GM12878 (cell line): ENCODE measurements around the gene SMPD2. TPM values are rescaled to one million over a fixed set of nuclear protein-coding genes. Genes with fewer than 3 reads are reported as not detected.
A peak's percentile ranks its signal among the peaks of the same experiment; 100 is the strongest.

Source experiments
- ATF2 ChIP-seq: IDR thresholded peaks from 2 replicates; pipeline ENCODE4 v1.6.1; 2012; ENCODE audit warnings: low read length, inconsistent platforms
- CEBPB ChIP-seq, 2 experiments: fragments of 150-350 bp in 1 of 2; IDR thresholded peaks; 2 replicates each; pipeline ENCODE4 v1.6.1; 2012 to 2014; ENCODE audit warnings: low read depth in 2 of 2, low read length in 2 of 2, borderline replicate concordance in 1 of 2, inconsistent platforms in 1 of 2
- CEBPZ ChIP-seq: fragments of 150-350 bp; IDR thresholded peaks from 2 replicates; pipeline ENCODE4 v1.6.1; 2016; ENCODE audit warnings: low read depth, low read length
- CHD1 ChIP-seq: IDR thresholded peaks from 2 replicates; pipeline ENCODE4 v1.6.1; 2012; ENCODE audit warnings: low read depth, low read length, improper control_type of control experiment
- CHD4 ChIP-seq: fragments of 200-600 bp; sonication (generic); IDR thresholded peaks from 2 replicates; pipeline ENCODE4 v1.6.1; 2016; ENCODE audit warnings: mild to moderate bottlenecking
- FOS ChIP-seq: IDR thresholded peaks from 3 replicates; pipeline ENCODE4 v1.6.1; 2011; ENCODE audit warnings: borderline replicate concordance; ENCODE audit not compliant: insufficient read length; ENCODE audit errors: extremely low read depth
- FOXM1 ChIP-seq: IDR thresholded peaks from 2 replicates; pipeline ENCODE4 v1.6.1; 2012; ENCODE audit warnings: low read depth, mild to moderate bottlenecking, inconsistent platforms, low read length, moderate library complexity
- HCFC1 ChIP-seq: fragments of 150-350 bp; IDR thresholded peaks from 2 replicates; pipeline ENCODE4 v1.6.1; 2014; ENCODE audit warnings: low read length
- IKZF1 ChIP-seq: fragments of 450-650 bp; conservative IDR thresholded peaks from 2 replicates; pipeline ENCODE4 v1.6.1; 2017; ENCODE audit warnings: antibody characterized with exemption, mild to moderate bottlenecking
- JUND ChIP-seq: IDR thresholded peaks from 2 replicates; pipeline ENCODE4 v1.6.1; 2012; ENCODE audit warnings: low read depth, mild to moderate bottlenecking, low read length, improper control_type of control experiment, moderate library complexity
- KLF5 ChIP-seq: fragments of 450-650 bp; IDR thresholded peaks from 2 replicates; pipeline ENCODE4 v1.6.1; 2014; ENCODE audit warnings: mild to moderate bottlenecking; ENCODE audit not compliant: partially characterized antibody
- MTA2 ChIP-seq: fragments of 450-650 bp; IDR thresholded peaks from 2 replicates; pipeline ENCODE4 v1.6.1; 2016; ENCODE audit warnings: low read depth, mild to moderate bottlenecking, moderate library complexity
- NR2C1 ChIP-seq: fragments of 450-650 bp; IDR thresholded peaks from 2 replicates; pipeline ENCODE4 v1.6.1; 2017; ENCODE audit warnings: antibody characterized with exemption, mild to moderate bottlenecking, moderate library complexity
- PBX3 ChIP-seq: IDR thresholded peaks from 2 replicates; pipeline ENCODE4 v1.6.1; 2011; ENCODE audit warnings: mild to moderate bottlenecking, low read depth, low read length, moderate library complexity; ENCODE audit not compliant: insufficient replicate concordance
- POLR2AphosphoS2 ChIP-seq: IDR thresholded peaks from 2 replicates; pipeline ENCODE4 v1.6.1; 2011; ENCODE audit warnings: low read depth, mild to moderate bottlenecking, low read length, improper control_type of control experiment, moderate library complexity
- RELB ChIP-seq: fragments of 450-650 bp; IDR thresholded peaks from 2 replicates; pipeline ENCODE4 v1.6.1; 2017; ENCODE audit warnings: low read depth, mild to moderate bottlenecking, moderate library complexity
- RFX5 ChIP-seq: IDR thresholded peaks from 2 replicates; pipeline ENCODE4 v1.6.1; 2011; ENCODE audit warnings: low read depth, low read length, improper control_type of control experiment
- SMARCA5 ChIP-seq: fragments of 450-650 bp; IDR thresholded peaks from 2 replicates; pipeline ENCODE4 v1.6.1; 2017; ENCODE audit warnings: mild to moderate bottlenecking
- SREBF2 ChIP-seq: IDR thresholded peaks from 2 replicates; pipeline ENCODE4 v1.6.1; 2012; ENCODE audit warnings: mild to moderate bottlenecking, low read length
- STAT3 ChIP-seq: IDR thresholded peaks from 2 replicates; pipeline ENCODE4 v1.6.1; 2011; ENCODE audit warnings: low read depth, low read length, improper control_type of control experiment
- TAF1 ChIP-seq: IDR thresholded peaks from 2 replicates; pipeline ENCODE4 v1.6.1; 2011; ENCODE audit warnings: mild to moderate bottlenecking, low read depth, low read length, borderline replicate concordance
- ZNF384 ChIP-seq: IDR thresholded peaks from 2 replicates; pipeline ENCODE4 v1.6.1; 2012; ENCODE audit warnings: low read depth, mild to moderate bottlenecking, low read length, improper control_type of control experiment, borderline replicate concordance
- ZZZ3 ChIP-seq: IDR thresholded peaks from 2 replicates; pipeline ENCODE4 v1.6.1; 2011; ENCODE audit warnings: low read depth; ENCODE audit not compliant: control insufficient read depth, insufficient read length
- polyA plus RNA-seq, 11 experiments: library from polyadenylated mRNA; depleted of rRNA in 4 of 11; unstranded in 6 of 11; stranded (reverse) in 5 of 11; fragments of >200 nt; fragmentation: Nextera tagmentation in 4 of 11; fragmentation: Illumina TruSeq in 1 of 11; extraction: Ambion mirVana in 4 of 11; extraction: Trizol in 1 of 11; gene quantifications; 1 replicate in 1 of 11; 2 replicates in 10 of 11; pipeline versions ENCODE4 v1.2.1 to v1.2.3, GENCODE V29; 2011 to 2016; ENCODE audit warnings: inconsistent platforms in 2 of 11, missing spikeins in 2 of 11, low read depth in 1 of 11
- total RNA-seq, 4 experiments: library from RNA; depleted of rRNA in 3 of 4; stranded (reverse); fragments of >200 nt in 3 of 4; fragmentation: Illumina TruSeq in 1 of 4; extraction: Trizol in 1 of 4; gene quantifications; 2 replicates each; pipeline versions ENCODE4 v1.2.1 to v1.2.3, GENCODE V29; 2013 to 2021

The SMPD2 gene
- total and polyA plus RNA-seq, 10 of the 15 experiments (the other 5 are each of a cell fraction or from before 2014, with no cell fraction given), result 0.06 to 15.4 (median 9.7) TPM

GRCh38 chr6:109454496-109455436 lies 14.2 kb downstream of the SMPD2 start (continued):
- TF ChIP-seq FOXM1, result no peak
- TF ChIP-seq JUND, result no peak
- no peak for TF ChIP-seq PBX3
- TF ChIP-seq SREBF2, result no peak
- TF ChIP-seq CEBPB (IDR thresholded peaks at IDR 0.05; ENCODE audit: borderline replicate concordance in 1 of 2, low read depth in 2 of 2, low read length in 2 of 2), result no peak
- peak; percentile 60 for TF ChIP-seq IKZF1
- no peak for TF ChIP-seq NR2C1
- no peak for TF ChIP-seq FOS
- TF ChIP-seq ZZZ3, result no peak
- no peak for TF ChIP-seq ZNF384
- peak; percentile 46; the same call in 1 of the 2 replicates for TF ChIP-seq MTA2
- TF ChIP-seq POLR2AphosphoS2, result 0 out of 2 replicates have a peak, but pooled peaks have one; percentile 21
- peak; percentile 54; the same call in 1 of the 2 replicates for TF ChIP-seq SMARCA5
- TF ChIP-seq STAT3, result no peak
- no peak for TF ChIP-seq KLF5
- TF ChIP-seq HCFC1, result no peak
- no peak for TF ChIP-seq RFX5
- no peak for TF ChIP-seq RELB
- TF ChIP-seq CEBPZ, result no peak
- no peak for TF ChIP-seq ATF2
- peak; percentile 70; the same call in 1 of the 2 replicates for TF ChIP-seq TAF1
- TF ChIP-seq CHD4, result no peak
- TF ChIP-seq CHD1, result no peak
